K562 (cell line): ENCODE results near the gene LEO1. TPM values are rescaled to one million over a fixed set of nuclear protein-coding genes. Genes with fewer than 3 reads are reported as not detected.

Experiments
- ATAC-seq: fragments of 200-7000 bp; cut with Tn5 transposase; 3 replicates; pipeline ENCODE4 v1.9.1; 2020; ENCODE audit warnings: moderate library complexity
- BruUV-seq: library from RNA; stranded (reverse); fragments of 400-500 nt; replicated peaks from 2 replicates; lab custom pipeline; 2021; lab: Mats Ljungman, UMichigan
- CTCF ChIA-PET: fragments of 300-600 bp; formaldehyde crosslinking; extraction: SDS; loops from one replicate; lab custom pipeline; 2021; ENCODE audit warnings: low intra/inter-chr PET ratio; lab: Yijun Ruan, JAX
- POLR2A ChIA-PET: fragments of 300-600, 350-650 bp; sonication (Branson Sonifier 250); formaldehyde crosslinking; extraction: SDS; loops from one replicate; lab custom pipeline; 2021; ENCODE audit warnings: antibody characterized with exemption, inconsistent platforms; lab: Yijun Ruan, JAX
- DNase-seq, 4 experiments: peaks; one replicate each; pipeline versions ENCODE4 v3.0.0 to v3.0.0-alpha.2; 2011 to 2018; ENCODE audit warnings: low spot score in 3 of 4, mixed read lengths in 3 of 4; ENCODE audit errors: extremely low read depth in 1 of 4
- FAIRE-seq: peaks from 2 replicates; lab custom pipeline; 2011; peaks lifted over from hg19 to GRCh38; lab: Jason Lieb, UNC
- H2AFZ ChIP-seq: 2 replicates; pipeline ENCODE4 v1.6.0; 2011; ENCODE audit warnings: low read depth, low read length, control low read depth, inconsistent platforms
- H3K27ac ChIP-seq: fragments of 200-600 bp; 3 replicates; pipeline ENCODE4 v1.8.0; 2011; ENCODE audit warnings: low read depth, mild to moderate bottlenecking, control low read depth, inconsistent platforms, low read length, moderate library complexity, mixed read lengths; ENCODE audit errors: extremely low read depth
- H3K27me3 ChIP-seq, 2 experiments: fragments of 300-600 bp in 1 of 2; 2 replicates in 1 of 2; 3 replicates in 1 of 2; pipeline versions ENCODE4 v1.6.0 to v1.8.0; 2011; ENCODE audit warnings: inconsistent platforms in 2 of 2, low read length in 2 of 2, mild to moderate bottlenecking in 1 of 2, mixed read lengths in 1 of 2, moderate library complexity in 1 of 2; ENCODE audit not compliant: control insufficient read depth in 2 of 2, insufficient read depth in 2 of 2
- H3K36me3 ChIP-seq: fragments of 300-600 bp; 3 replicates; pipeline ENCODE4 v1.8.0; 2011; ENCODE audit warnings: mild to moderate bottlenecking, low read length, inconsistent platforms; ENCODE audit not compliant: control insufficient read depth, insufficient read depth
- H3K4me1 ChIP-seq, 2 experiments: fragments of 200-600 bp in 1 of 2; replicated peaks in 1 of 2; 2 replicates in 1 of 2; 3 replicates in 1 of 2; pipeline versions ENCODE4 v1.5.1 to v1.8.0; 2011; ENCODE audit warnings: inconsistent platforms in 2 of 2, low read length in 2 of 2, mild to moderate bottlenecking in 1 of 2, mixed read lengths in 1 of 2, moderate library complexity in 1 of 2; ENCODE audit not compliant: control insufficient read depth in 2 of 2, insufficient read depth in 2 of 2
- H3K4me2 ChIP-seq: 2 replicates; pipeline ENCODE4 v1.6.1; 2011; ENCODE audit warnings: low read length, control low read depth, inconsistent platforms, mixed read lengths; ENCODE audit not compliant: insufficient read depth
- H3K4me3 ChIP-seq: fragments of 200-600 bp; sonication (generic), shearing (Covaris generic); 2 replicates; pipeline ENCODE4 v1.5.1; 2016; ENCODE audit warnings: control low read depth, inconsistent platforms
- H3K79me2 ChIP-seq: fragments of 200-600 bp; 3 replicates; pipeline ENCODE4 v1.8.0; 2011; ENCODE audit warnings: low read length, inconsistent platforms; ENCODE audit not compliant: control insufficient read depth, insufficient read depth
- H3K9ac ChIP-seq, 2 experiments: 2 replicates each; pipeline versions ENCODE4 v1.6.0 to v1.6.1; 2011; ENCODE audit warnings: low read depth in 2 of 2, low read length in 2 of 2, control low read depth in 1 of 2, inconsistent platforms in 1 of 2, mild to moderate bottlenecking in 1 of 2, mixed read lengths in 1 of 2; ENCODE audit not compliant: insufficient read depth in 1 of 2
- H3K9me1 ChIP-seq: one replicate; pipeline ENCODE4 v1.6.0; 2011; ENCODE audit warnings: inconsistent platforms, mild to moderate bottlenecking, low read length, moderate library complexity; ENCODE audit not compliant: control insufficient read depth, insufficient read depth
- H3K9me3 ChIP-seq: replicated peaks from 2 replicates; pipeline ENCODE4 v1.5.1; 2011; ENCODE audit warnings: low read depth, low read length, inconsistent platforms; ENCODE audit not compliant: control insufficient read depth, insufficient read depth
- H4K20me1 ChIP-seq: replicated peaks from 2 replicates; pipeline ENCODE4 v1.6.1; 2011; ENCODE audit warnings: low read length, inconsistent platforms, mixed read lengths; ENCODE audit not compliant: control insufficient read depth, insufficient read depth
- CEBPG ChIP-seq, 3 experiments: fragments of 200-800 bp in 1 of 3; sonication (Bioruptor generic) in 1 of 3; sonication (generic) in 1 of 3; formaldehyde crosslinking in 1 of 3; IDR thresholded peaks in 2 of 3; conservative IDR thresholded peaks in 1 of 3; 2 replicates each; pipeline versions ENCODE4 v1.6.1 to v1.8.0; 2016 to 2022; ENCODE audit warnings: missing compliant biosample characterization in 2 of 3, missing genetic modification characterization in 2 of 3, mild to moderate bottlenecking in 1 of 3, missing genetic modification reagents in 1 of 3
- CHD2 ChIP-seq: IDR thresholded peaks from 2 replicates; pipeline ENCODE4 v1.6.1; 2011; ENCODE audit warnings: low read depth, low read length
- DLX4 ChIP-seq: fragments of 250-450 bp; sonication (Bioruptor Pico); IDR thresholded peaks from 2 replicates; pipeline ENCODE4 v1.6.1; 2021; ENCODE audit warnings: mild to moderate bottlenecking
- HLTF ChIP-seq: fragments of 450-650 bp; IDR thresholded peaks from 2 replicates; pipeline ENCODE4 v1.6.1; 2016
- JUN ChIP-seq, 2 experiments: sonication (generic) in 1 of 2; formaldehyde crosslinking in 1 of 2; IDR thresholded peaks; 2 replicates each; pipeline versions ENCODE4 v1.6.1 to v1.8.0; 2012 to 2022; ENCODE audit warnings: borderline replicate concordance in 2 of 2, mild to moderate bottlenecking in 2 of 2, improper control_type of control experiment in 1 of 2, low read depth in 1 of 2, low read length in 1 of 2, missing genetic modification reagents in 1 of 2
- PHTF2 ChIP-seq: fragments of 250-450 bp; sonication (Bioruptor Pico); IDR thresholded peaks from 2 replicates; pipeline ENCODE4 v1.5.0; 2021; ENCODE audit warnings: mild to moderate bottlenecking
- SNAPC5 ChIP-seq: fragments of 250-450 bp; sonication (Bioruptor Pico); IDR thresholded peaks from 2 replicates; pipeline ENCODE4 v1.8.0; 2021; ENCODE audit warnings: moderate library complexity, mild to moderate bottlenecking, inconsistent platforms
- TAF7 ChIP-seq: fragments of 450-650 bp; IDR thresholded peaks from 2 replicates; pipeline ENCODE4 v1.6.1; 2016; ENCODE audit warnings: missing genetic modification characterization, missing compliant biosample characterization
- TAF9B ChIP-seq: fragments of 450-650 bp; IDR thresholded peaks from 2 replicates; pipeline ENCODE4 v1.6.1; 2018; ENCODE audit warnings: mild to moderate bottlenecking; ENCODE audit not compliant: partially characterized antibody
- TGIF2 ChIP-seq: sonication (generic); formaldehyde crosslinking; IDR thresholded peaks from 2 replicates; pipeline ENCODE4 v1.8.1; 2022; ENCODE audit warnings: mild to moderate bottlenecking, missing genetic modification reagents, moderate library complexity
- ZNF24 ChIP-seq: fragments of 450-650 bp; IDR thresholded peaks from 2 replicates; pipeline ENCODE4 v1.6.1; 2016
- ZNF324 ChIP-seq: fragments of 250-450 bp; sonication (Bioruptor Pico); IDR thresholded peaks from 2 replicates; pipeline ENCODE4 v1.4.0; 2020; ENCODE audit warnings: mild to moderate bottlenecking
- ZNF766 ChIP-seq: fragments of 200-800 bp; sonication (Bioruptor generic); conservative IDR thresholded peaks from 2 replicates; pipeline ENCODE4 v1.6.1; 2016; ENCODE audit warnings: missing genetic modification characterization, missing compliant biosample characterization
- ZNF79 ChIP-seq: fragments of 250-450 bp; sonication (Bioruptor Pico); IDR thresholded peaks from 2 replicates; pipeline ENCODE4 v1.4.0; 2020; ENCODE audit warnings: low read depth, mild to moderate bottlenecking, moderate library complexity
- WGBS: fragments of 100-300 bp; shearing (Covaris generic); methylation state at CpG from one replicate; pipeline ENCODE4 v1.1.6; 2016; ENCODE audit warnings: low coverage, mixed read lengths; ENCODE audit not compliant: insufficient coverage; ENCODE audit errors: missing lambda C conversion rate; 5-methylcytosine and 5-hydroxymethylcytosine counted together
- in situ Hi-C: fragments of 300-500 bp; cut with MboI; formaldehyde crosslinking; loops from 4 replicates; pipeline ENCODE4 v1.15.0; 2018; ENCODE audit warnings: inconsistent platforms, mixed read lengths
- intact Hi-C: fragments of 100-400 bp; cut with micrococcal nuclease; formaldehyde crosslinking; loops from 2 replicates; pipeline ENCODE4 v1.14.2; 2022
- polyA plus RNA-seq, 8 experiments: library from polyadenylated mRNA; depleted of rRNA in 4 of 8; stranded (reverse) in 5 of 8; unstranded in 3 of 8; fragments of >200 nt; fragmentation: Nextera tagmentation in 2 of 8; fragmentation: Illumina TruSeq in 1 of 8; extraction: Ambion mirVana in 2 of 8; extraction: Trizol in 1 of 8; gene quantifications; 2 replicates each; pipeline versions ENCODE4 v1.2.1 to v1.2.3, GENCODE V29; 2011 to 2014; ENCODE audit warnings: inconsistent platforms in 1 of 8, missing spikeins in 1 of 8
- total RNA-seq, 7 experiments: library from RNA; depleted of rRNA in 6 of 7; stranded (reverse); fragments of >200 nt in 6 of 7; fragmentation: Illumina TruSeq in 2 of 7; extraction: Trizol in 2 of 7; gene quantifications; 2 replicates each; pipeline versions ENCODE4 v1.2.1 to v1.2.3, GENCODE V29; 2011 to 2021; ENCODE audit warnings: low replicate concordance in 1 of 7

Gene LEO1
- total and polyA plus RNA-seq, 9 of the 15 experiments (the other 6 are each of a cell fraction or from before 2014, with no cell fraction given) = 8.4 to 48.3 (median 37.9) TPM

- intact Hi-C loops (no loop called here), in situ Hi-C loops (no loop called here)
- Histone ChIP-seq H3K27ac (no peak overlapping the region), H3K9me3 (no peaks in the 10 kb centered on the region), H3K4me2 (no peak overlapping the region), H4K20me1 (no peaks in the 10 kb centered on the region), H3K9ac (no peak overlapping the region), H2AFZ (no peak overlapping the region), H3K4me3 (no peak overlapping the region), H3K9me1 (no peaks in the 10 kb centered on the region), H3K79me2 (no peaks in the 10 kb centered on the region), H3K4me1 (no peaks in the 10 kb centered on the region), H3K27me3 (no peaks in the 10 kb centered on the region), H3K36me3 (peaks cover 85% of the 10 kb centered on the region)
- POLR2A ChIA-PET = no interaction called here
- ATAC-seq = no peak
- TF ChIP-seq TAF9B (no peak), JUN (IDR thresholded peaks at IDR 0.05; ENCODE audit: borderline replicate concordance, low read depth, low read length) (no peak), JUN (CRISPR knock-in tag; IDR thresholded peaks at IDR 0.05; ENCODE audit: borderline replicate concordance) (no peak), CHD2 (no peak), DLX4 (CRISPR knock-in tag) (no peak), TGIF2 (no peak), PHTF2 (CRISPR knock-in tag) (no peak), ZNF766 (CRISPR knock-in tag) (no peak), ZNF24 (no peak), ZNF324 (CRISPR knock-in tag) (no peak), TAF7 (tag) (no peak), CEBPG (CRISPR knock-in tag; IDR thresholded peaks at IDR 0.05) (no peak), CEBPG (tag; conservative IDR thresholded peaks at IDR 0.05 in 1 of 2, IDR thresholded peaks at IDR 0.05 in 1 of 2) (no peak), ZNF79 (no peak), HLTF (no peak), SNAPC5 (CRISPR knock-in tag) (no peak)
- no TSS peak for BruUV-seq
- no peak for DNase-seq
- FAIRE-seq = no peak
- CTCF ChIA-PET = no interaction called here
- 75% methylated on average over 3 of the region's 3 CpGs for WGBS
Observed at GRCh38 chr15:51952805-51953204, 18.8 kb downstream of the LEO1 start.
